ENCODE data around the gene PDIA6.
A peak's percentile ranks its signal among the peaks of the same experiment; 100 is the strongest.
"Not testable (repeated sequence)": the region's sequence is repeated elsewhere in the genome, so short reads cannot be mapped to it uniquely, and the experiment has no call there.

PDIA6 gene

GRCh38 chr2:10810202-10811161 lies 2.1 kb downstream of the PDIA6 start:
- H3K4me3 ChIP-seq (ENCODE audit: low read depth, low read length), result peak overlapping the region; percentile 94
- DNase-seq (ENCODE audit: low read depth), result peak; percentile 38
- no peak for TF ChIP-seq CTCF (IDR thresholded peaks at IDR 0.05; ENCODE audit: low read depth, low read length)
- no peak for TF ChIP-seq MAX (IDR thresholded peaks at IDR 0.05; ENCODE audit: low read depth, low read length)
- no peak for TF ChIP-seq MYC (IDR thresholded peaks at IDR 0.05; ENCODE audit: low read depth, low read length)
- TF ChIP-seq POLR2A (IDR thresholded peaks at IDR 0.05; ENCODE audit: extremely low read depth, insufficient read length), result no peak

- no peak overlapping the region for H3K4me3 ChIP-seq (ENCODE audit: low read depth, low read length)
- TF ChIP-seq MYC (IDR thresholded peaks at IDR 0.05; ENCODE audit: low read depth, low read length), result no peak
- TF ChIP-seq CTCF (IDR thresholded peaks at IDR 0.05; ENCODE audit: low read depth, low read length), result no peak
- no peak for TF ChIP-seq POLR2A (IDR thresholded peaks at IDR 0.05; ENCODE audit: extremely low read depth, insufficient read length)
- TF ChIP-seq MAX (IDR thresholded peaks at IDR 0.05; ENCODE audit: low read depth, low read length), result no peak
- DNase-seq (ENCODE audit: low read depth), result no peak
These were observed 6.0 kb downstream of the PDIA6 start for GRCh38 chr2:10806543-10806942.

GRCh38 chr2:10805990-10806389 lies 6.6 kb downstream of the PDIA6 start:
- DNase-seq (ENCODE audit: low read depth), result not testable (repeated sequence)

GRCh38 chr2:10802657-10803056 lies 9.9 kb downstream of the PDIA6 start:
- TF ChIP-seq MYC (IDR thresholded peaks at IDR 0.05; ENCODE audit: low read depth, low read length) (no peak), MAX (IDR thresholded peaks at IDR 0.05; ENCODE audit: low read depth, low read length) (no peak), CTCF (IDR thresholded peaks at IDR 0.05; ENCODE audit: low read depth, low read length) (no peak), POLR2A (IDR thresholded peaks at IDR 0.05; ENCODE audit: extremely low read depth, insufficient read length) (no peak)
- no peak for DNase-seq (ENCODE audit: low read depth)
- no peak overlapping the region for H3K4me3 ChIP-seq (ENCODE audit: low read depth, low read length)

More at GRCh38 chr2:10805990-10806389, 6.6 kb downstream of the PDIA6 start:
- H3K4me3 ChIP-seq (ENCODE audit: low read depth, low read length), result not testable (repeated sequence)

GRCh38 chr2:10800163-10800562 lies 12.4 kb downstream of the PDIA6 start:
- DNase-seq (ENCODE audit: low read depth), result no peak
- no peak overlapping the region for H3K4me3 ChIP-seq (ENCODE audit: low read depth, low read length)
- TF ChIP-seq MAX (IDR thresholded peaks at IDR 0.05; ENCODE audit: low read depth, low read length), result no peak
- TF ChIP-seq MYC (IDR thresholded peaks at IDR 0.05; ENCODE audit: low read depth, low read length), result no peak
- no peak for TF ChIP-seq CTCF (IDR thresholded peaks at IDR 0.05; ENCODE audit: low read depth, low read length)
- no peak for TF ChIP-seq POLR2A (IDR thresholded peaks at IDR 0.05; ENCODE audit: extremely low read depth, insufficient read length)

- peak; percentile 42 for DNase-seq (ENCODE audit: low read depth)
- TF ChIP-seq POLR2A (IDR thresholded peaks at IDR 0.05; ENCODE audit: extremely low read depth, insufficient read length), result no peak
- no peak for TF ChIP-seq MYC (IDR thresholded peaks at IDR 0.05; ENCODE audit: low read depth, low read length)
- TF ChIP-seq CTCF (IDR thresholded peaks at IDR 0.05; ENCODE audit: low read depth, low read length), result peak; percentile 27
- H3K4me3 ChIP-seq (ENCODE audit: low read depth, low read length), result no peak overlapping the region
These were observed 13.8 kb downstream of the PDIA6 start for GRCh38 chr2:10798783-10799182.
